Stromal cell of bone marrow (primary cell): ENCODE results near the gene PEDS1.
"Not testable (repeated sequence)": the region's sequence is repeated elsewhere in the genome, so short reads cannot be mapped to it uniquely, and the experiment has no call there.

Experiments used
- DNase-seq: peaks from one replicate; pipeline ENCODE4 v3.0.0-alpha.2; 2012; ENCODE audit warnings: low read depth

The PEDS1 gene

GRCh38 chr20:50112512-50113419, 40.8 kb downstream of the PEDS1 start, which contains the start of gene UBE2V1:
UBE2V1 (minus strand) TSS chr20:50113150; CDS start chr20:50113128, 22 bp downstream.
- peak; percentile 74 for DNase-seq

- no peak for DNase-seq
Measured at GRCh38 chr20:50111829-50112495, 41.6 kb downstream of the PEDS1 start.

GRCh38 chr20:50111120-50111828, 42.2 kb downstream of the PEDS1 start:
- DNase-seq = peak; percentile 62

- no peak for DNase-seq
Measured at GRCh38 chr20:50110141-50111047, 43.1 kb downstream of the PEDS1 start.

- DNase-seq = no peak
Measured at GRCh38 chr20:50108556-50109235, 44.8 kb downstream of the PEDS1 start.

- no peak for DNase-seq
Measured at GRCh38 chr20:50107796-50108331, 45.7 kb downstream of the PEDS1 start.

GRCh38 chr20:50107086-50107660, 46.4 kb downstream of the PEDS1 start:
- no peak for DNase-seq

GRCh38 chr20:50106669-50107068, 46.9 kb downstream of the PEDS1 start:
- not testable (repeated sequence) for DNase-seq
